Mesothelial cell of epicardium (in vitro differentiated cells): Measurements from ENCODE around the gene TNNT3. TPM values are rescaled to one million over a fixed set of nuclear protein-coding genes. Genes with fewer than 3 reads are reported as not detected.

ENCODE experiments used
- DNase-seq, 2 experiments: peaks; one replicate each; pipeline ENCODE4 v3.0.0; 2021; ENCODE audit warnings: low spot score in 2 of 2; ENCODE audit not compliant: unreplicated experiment in 2 of 2
- H3K27ac Mint-ChIP-seq: 2 replicates; pipeline ENCODE4 v1.8.0; 2021; ENCODE audit warnings: mixed read lengths
- H3K27me3 Mint-ChIP-seq: 2 replicates; pipeline ENCODE4 v1.8.0; 2021; ENCODE audit warnings: low read depth, mixed read lengths
- H3K36me3 Mint-ChIP-seq: 2 replicates; pipeline ENCODE4 v1.8.0; 2021; ENCODE audit warnings: mixed read lengths
- H3K4me1 Mint-ChIP-seq: 2 replicates; pipeline ENCODE4 v1.8.0; 2021; ENCODE audit warnings: mixed read lengths
- H3K4me3 Mint-ChIP-seq: 2 replicates; pipeline ENCODE4 v1.8.0; 2021; ENCODE audit warnings: mild to moderate bottlenecking, moderate library complexity, mixed read lengths
- H3K9me3 Mint-ChIP-seq: 2 replicates; pipeline ENCODE4 v1.8.0; 2021; ENCODE audit warnings: mixed read lengths
- CTCF ChIP-seq: fragments of 200-600 bp; sonication (generic); IDR thresholded peaks from one replicate; pipeline ENCODE4 v1.5.0; 2021; ENCODE audit warnings: antibody characterized with exemption; ENCODE audit not compliant: unreplicated experiment
- total RNA-seq: library from RNA; stranded (reverse); gene quantifications from 3 replicates; pipeline ENCODE4 v1.2.1, GENCODE V29; 2021

TNNT3 gene
- total RNA-seq, 1 donor from 2014 or later, result 15.2 TPM

GRCh38 chr11:1928891-1929541 lies 9.5 kb downstream of the TNNT3 start:
- peaks cover 49% of the 10 kb centered on the region for H3K4me1 Mint-ChIP-seq
- no peak for TF ChIP-seq CTCF

GRCh38 chr11:1929621-1930461 lies 10.3 kb downstream of the TNNT3 start:
- Mint-ChIP-seq H3K27ac (peak overlapping the region; percentile 94), H3K27me3 (no peaks in the 10 kb centered on the region), H3K4me3 (no peak overlapping the region), H3K4me1 (peaks cover 47% of the 10 kb centered on the region), H3K36me3 (no peaks in the 10 kb centered on the region), H3K9me3 (no peaks in the 10 kb centered on the region)
- no peak for TF ChIP-seq CTCF
- peak in 1 of 2 experiments; percentile 31 for DNase-seq

More at GRCh38 chr11:1928891-1929541, 9.5 kb downstream of the TNNT3 start:
- Mint-ChIP-seq H3K9me3 (no peaks in the 10 kb centered on the region), H3K36me3 (no peaks in the 10 kb centered on the region), H3K27me3 (no peaks in the 10 kb centered on the region), H3K27ac (peak overlapping the region; percentile 64), H3K4me3 (no peak overlapping the region)
- DNase-seq, result peak in 1 of 2 experiments; percentile 18

GRCh38 chr11:1930462-1930830 lies 10.9 kb downstream of the TNNT3 start:
- no peaks in the 10 kb centered on the region for H3K36me3 Mint-ChIP-seq
- H3K27me3 Mint-ChIP-seq, result no peaks in the 10 kb centered on the region
- no peaks in the 10 kb centered on the region for H3K9me3 Mint-ChIP-seq
- H3K27ac Mint-ChIP-seq, result peak overlapping the region; percentile 94
- TF ChIP-seq CTCF, result no peak
- no peak overlapping the region for H3K4me3 Mint-ChIP-seq
- H3K4me1 Mint-ChIP-seq, result peaks cover 45% of the 10 kb centered on the region
- no peak for DNase-seq

GRCh38 chr11:1931341-1932104 lies 12.0 kb downstream of the TNNT3 start:
- Mint-ChIP-seq H3K9me3 (no peaks in the 10 kb centered on the region), H3K36me3 (no peaks in the 10 kb centered on the region), H3K27ac (peak overlapping the region; percentile 94), H3K4me1 (peaks cover 39% of the 10 kb centered on the region), H3K27me3 (no peaks in the 10 kb centered on the region), H3K4me3 (peak overlapping the region; percentile 22)
- peak in 1 of 2 experiments; percentile 42 for DNase-seq
- TF ChIP-seq CTCF, result no peak

- Mint-ChIP-seq H3K36me3 (no peaks in the 10 kb centered on the region), H3K27me3 (no peaks in the 10 kb centered on the region), H3K9me3 (no peaks in the 10 kb centered on the region), H3K4me3 (peak overlapping the region; percentile 22), H3K4me1 (peaks cover 34% of the 10 kb centered on the region), H3K27ac (peak overlapping the region; percentile 94)
- TF ChIP-seq CTCF, result no peak
- peak; percentile 12 to 35 for DNase-seq
These were observed 12.6 kb downstream of the TNNT3 start for GRCh38 chr11:1932105-1932480.
